CD4-positive, alpha-beta T cell (primary cell): ENCODE measurements around the gene PTPRM. TPM values are rescaled to one million over a fixed set of nuclear protein-coding genes. Genes with fewer than 3 reads are reported as not detected.

Source experiments
- ATAC-seq: fragments of 200-7000 bp; cut with Tn5 transposase; one replicate; pipeline ENCODE4 v1.10.0; 2022; ENCODE audit warnings: mild to moderate bottlenecking; ENCODE audit not compliant: poor library complexity
- CTCF ChIA-PET: fragments of 350-600 bp; sonication (Branson Sonifier 250); formaldehyde crosslinking; loops from one replicate; lab custom pipeline; 2021; ENCODE audit warnings: antibody characterized with exemption, inconsistent platforms; lab: Charles Lee
- POLR2A ChIA-PET: fragments of 350-600 bp; sonication (Branson Sonifier 250); formaldehyde crosslinking; loops from one replicate; lab custom pipeline; 2021; ENCODE audit warnings: antibody characterized with exemption, inconsistent platforms; lab: Charles Lee
- DNase-seq, 14 experiments: peaks; one replicate each; pipeline ENCODE4 v3.0.0-alpha.2; 2013 to 2020; ENCODE audit warnings: mixed read lengths in 2 of 14
- H3K27ac ChIP-seq, 2 donors: one replicate each; pipeline versions ENCODE4 v1.5.1 to v1.7.0; 2013; ENCODE audit warnings: low read length in 2 of 2, low read depth in 1 of 2, mild to moderate bottlenecking in 1 of 2
- H3K27me3 ChIP-seq, 2 experiments: 1 replicate in 1 of 2; 2 replicates in 1 of 2; pipeline versions ENCODE4 v1.6.1 to v1.7.0; 2013; ENCODE audit warnings: low read length in 2 of 2, control low read depth in 1 of 2, mild to moderate bottlenecking in 1 of 2, moderate library complexity in 1 of 2; ENCODE audit not compliant: insufficient read depth in 2 of 2, control insufficient read depth in 1 of 2
- H3K36me3 ChIP-seq: one replicate; pipeline ENCODE4 v1.6.1; 2013; ENCODE audit warnings: low read length, control low read depth; ENCODE audit not compliant: insufficient read depth
- H3K4me1 ChIP-seq: one replicate; pipeline ENCODE4 v1.6.1; 2013; ENCODE audit warnings: low read length, control low read depth; ENCODE audit not compliant: insufficient read depth
- H3K4me3 ChIP-seq: one replicate; pipeline ENCODE4 v1.5.1; 2013; ENCODE audit warnings: mild to moderate bottlenecking, low read length, moderate library complexity
- H3K9me3 ChIP-seq, 2 experiments: 1 replicate in 1 of 2; 2 replicates in 1 of 2; pipeline versions ENCODE4 v1.6.1 to v1.7.0; 2013; ENCODE audit warnings: low read length in 2 of 2, mild to moderate bottlenecking in 2 of 2, control low read depth in 1 of 2, moderate library complexity in 1 of 2; ENCODE audit not compliant: control insufficient read depth in 1 of 2, insufficient read depth in 1 of 2
- H3K27ac Mint-ChIP-seq: one replicate; pipeline ENCODE4 v1.8.0; 2020; ENCODE audit warnings: mixed read lengths
- H3K27me3 Mint-ChIP-seq: one replicate; pipeline ENCODE4 v1.8.0; 2021; ENCODE audit warnings: mixed read lengths
- H3K36me3 Mint-ChIP-seq: one replicate; pipeline ENCODE4 v1.8.0; 2021; ENCODE audit warnings: low read depth, mixed read lengths
- H3K4me1 Mint-ChIP-seq: one replicate; pipeline ENCODE4 v1.8.0; 2021; ENCODE audit warnings: low read depth, mixed read lengths
- H3K4me3 Mint-ChIP-seq: one replicate; pipeline ENCODE4 v1.8.0; 2020; ENCODE audit warnings: mild to moderate bottlenecking, mixed read lengths
- H3K9me3 Mint-ChIP-seq: one replicate; pipeline ENCODE4 v1.8.0; 2020; ENCODE audit warnings: mixed read lengths
- CTCF ChIP-seq: fragments of 200-600 bp; IDR thresholded peaks from one replicate; pipeline ENCODE4 v1.8.0; 2022; ENCODE audit warnings: antibody characterized with exemption, mild to moderate bottlenecking
- intact Hi-C, 2 experiments: fragments of 100-400 bp; cut with DNase I in 1 of 2; cut with micrococcal nuclease in 1 of 2; formaldehyde crosslinking; loops; one replicate each; pipeline versions ENCODE4 v1.15.1 to v1.9.0; 2023 to 2025; cut with DNase I, micrococcal nuclease
- total RNA-seq, 174 experiments: library from RNA in 2 of 174; stranded (reverse) in 2 of 174; gene quantifications; one replicate each; pipeline ENCODE4 v1.2.3 and lab custom pipeline; 2021 to 2026

PTPRM gene
- total RNA-seq, 2 experiments from 2014 or later = 21.7 to 21.9 TPM

GRCh38 chr18:8307960-8308359, 740.8 kb downstream of the PTPRM start:
- Mint-ChIP-seq H3K27me3 (no peaks in the 10 kb centered on the region), H3K4me3 (no peak overlapping the region), H3K27ac (no peak overlapping the region), H3K36me3 (peaks cover 4% of the 10 kb centered on the region), H3K4me1 (no peaks in the 10 kb centered on the region), H3K9me3 (no peaks in the 10 kb centered on the region)
- Histone ChIP-seq H3K27me3 (no peaks in the 10 kb centered on the region), H3K4me1 (no peaks in the 10 kb centered on the region), H3K36me3 (no peaks in the 10 kb centered on the region), H3K4me3 (no peak overlapping the region), H3K9me3 (no peaks in the 10 kb centered on the region), H3K27ac (no peak overlapping the region)
- POLR2A ChIA-PET = no interaction called here
- intact Hi-C loops = no loop called here
- ATAC-seq (no peak), DNase-seq (no peak)
- no peak for TF ChIP-seq CTCF
- CTCF ChIA-PET = no interaction called here

DNA sequence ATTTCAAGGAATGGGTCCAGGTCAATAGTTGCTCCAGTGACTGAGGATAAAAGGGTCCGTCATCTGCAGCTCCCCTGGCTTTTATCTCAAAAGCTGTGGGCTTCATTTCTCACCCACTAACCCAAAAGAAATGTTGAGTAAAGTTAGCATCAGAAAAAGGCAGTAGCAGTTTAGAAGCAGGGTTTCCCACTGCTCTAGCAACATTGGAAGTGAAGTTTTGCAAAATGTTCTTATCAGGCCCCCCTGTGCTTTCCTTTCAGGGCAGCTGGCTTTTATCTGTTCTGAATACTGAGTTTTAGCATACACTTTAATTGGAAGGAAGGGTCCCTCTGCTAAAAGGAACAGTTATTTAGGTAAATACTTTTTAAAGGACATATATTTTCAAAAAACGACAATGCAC, 745.9 kb downstream of the PTPRM start:
- Histone ChIP-seq H3K27me3 (no peaks in the 10 kb centered on the region), H3K4me3 (no peak overlapping the region), H3K27ac (no peak overlapping the region), H3K4me1 (no peaks in the 10 kb centered on the region), H3K9me3 (no peaks in the 10 kb centered on the region), H3K36me3 (no peaks in the 10 kb centered on the region)
- peaks cover 3% of the 10 kb centered on the region for H3K9me3 Mint-ChIP-seq
- TF ChIP-seq CTCF = no peak
- H3K27ac Mint-ChIP-seq = no peak overlapping the region
- H3K27me3 Mint-ChIP-seq = no peaks in the 10 kb centered on the region
- DNase-seq = no peak
- H3K36me3 Mint-ChIP-seq = no peaks in the 10 kb centered on the region
- no peak for ATAC-seq
- H3K4me1 Mint-ChIP-seq = no peaks in the 10 kb centered on the region
- ChIA-PET CTCF (no interaction called here), POLR2A (no interaction called here)
- intact Hi-C loops = no loop called here
- H3K4me3 Mint-ChIP-seq = no peak overlapping the region

GRCh38 chr18:8314124-8314523, 747.0 kb downstream of the PTPRM start:
- no peaks in the 10 kb centered on the region for H3K4me1 Mint-ChIP-seq

More at GRCh38 chr18:8314124-8314523, 747.0 kb downstream of the PTPRM start:
- no peak overlapping the region for H3K27ac ChIP-seq
- H3K27ac Mint-ChIP-seq = no peak overlapping the region
- H3K27me3 ChIP-seq = no peaks in the 10 kb centered on the region
- H3K27me3 Mint-ChIP-seq = no peaks in the 10 kb centered on the region
- intact Hi-C loops = no loop called here
- no peak for TF ChIP-seq CTCF
- DNase-seq = no peak
- no peaks in the 10 kb centered on the region for H3K9me3 ChIP-seq
- no peak overlapping the region for H3K4me3 Mint-ChIP-seq
- no peak overlapping the region for H3K4me3 ChIP-seq
- ATAC-seq = no peak
- H3K36me3 Mint-ChIP-seq = no peaks in the 10 kb centered on the region
- H3K36me3 ChIP-seq = no peaks in the 10 kb centered on the region
- peaks cover 3% of the 10 kb centered on the region for H3K9me3 Mint-ChIP-seq
- H3K4me1 ChIP-seq = no peaks in the 10 kb centered on the region
- ChIA-PET CTCF (no interaction called here), POLR2A (no interaction called here)
